Liver (tissue), 9 donors: ENCODE data around the gene ENG. TPM values are rescaled to one million over a fixed set of nuclear protein-coding genes. Genes with fewer than 3 reads are reported as not detected.

ENCODE experiments used
- DNase-seq: peaks from one replicate; pipeline ENCODE4 v3.0.0-alpha.2; 2017; ENCODE audit warnings: low spot score
- H3K27ac ChIP-seq, 2 donors: one replicate each; pipeline ENCODE4 v1.7.0; 2013; ENCODE audit warnings: inconsistent platforms in 2 of 2, low read length in 2 of 2, control low read depth in 1 of 2, low read depth in 1 of 2, mild to moderate bottlenecking in 1 of 2
- H3K27me3 ChIP-seq, 4 donors: one replicate each; pipeline versions ENCODE4 v1.6.1 to v1.7.0; 2013; ENCODE audit warnings: low read length in 3 of 4, inconsistent platforms in 1 of 4, mild to moderate bottlenecking in 1 of 4, moderate library complexity in 1 of 4; ENCODE audit not compliant: control insufficient read depth in 4 of 4, insufficient read depth in 4 of 4
- H3K36me3 ChIP-seq, 4 donors: one replicate each; pipeline versions ENCODE4 v1.6.1 to v1.7.0; 2013; ENCODE audit warnings: low read length in 3 of 4, mild to moderate bottlenecking in 3 of 4, low read depth in 1 of 4, moderate library complexity in 1 of 4; ENCODE audit not compliant: control insufficient read depth in 4 of 4, insufficient read depth in 3 of 4
- H3K4me1 ChIP-seq, 4 donors: one replicate each; pipeline versions ENCODE4 v1.6.1 to v1.7.0; 2013; ENCODE audit warnings: low read length in 3 of 4, mild to moderate bottlenecking in 3 of 4, moderate library complexity in 1 of 4; ENCODE audit not compliant: control insufficient read depth in 4 of 4, insufficient read depth in 4 of 4
- H3K4me3 ChIP-seq, 3 donors: one replicate each; pipeline versions ENCODE4 v1.6.1 to v1.7.0; 2013; ENCODE audit warnings: low read length in 3 of 3, control low read depth in 1 of 3, low read depth in 1 of 3, mild to moderate bottlenecking in 1 of 3
- H3K9ac ChIP-seq, 2 donors: one replicate each; pipeline ENCODE4 v1.7.0; 2013; ENCODE audit warnings: low read length in 2 of 2, mild to moderate bottlenecking in 2 of 2, moderate library complexity in 2 of 2, control low read depth in 1 of 2, low read depth in 1 of 2
- H3K9me3 ChIP-seq, 4 donors: one replicate each; pipeline versions ENCODE4 v1.6.1 to v1.7.0; 2013; ENCODE audit warnings: low read length in 3 of 4; ENCODE audit not compliant: control insufficient read depth in 4 of 4
- ATF3 ChIP-seq: IDR thresholded peaks from 2 replicates; pipeline ENCODE4 v1.6.1; 2016; ENCODE audit warnings: antibody characterized with exemption
- CTCF ChIP-seq: fragments of 150-350 bp; IDR thresholded peaks from 2 replicates; pipeline ENCODE4 v1.5.1; 2017; ENCODE audit warnings: improper control_type of control experiment, low read depth, low read length; ENCODE audit not compliant: missing input control
- EGR1 ChIP-seq, 2 donors: IDR thresholded peaks; 2 replicates each; pipeline ENCODE4 v1.6.1; 2016 to 2018; ENCODE audit warnings: antibody characterized with exemption in 2 of 2, low read depth in 2 of 2
- FOXA1 ChIP-seq: IDR thresholded peaks from 2 replicates; pipeline ENCODE4 v1.6.1; 2016; ENCODE audit warnings: antibody characterized with exemption
- GABPA ChIP-seq, 2 donors: IDR thresholded peaks in 1 of 2; conservative IDR thresholded peaks in 1 of 2; 2 replicates each; pipeline ENCODE4 v1.6.1; 2016; ENCODE audit warnings: antibody characterized with exemption in 2 of 2, mild to moderate bottlenecking in 1 of 2, moderate library complexity in 1 of 2
- HNF4A ChIP-seq, 2 donors: conservative IDR thresholded peaks; 2 replicates each; pipeline ENCODE4 v1.6.1; 2016; ENCODE audit warnings: antibody characterized with exemption in 2 of 2, mild to moderate bottlenecking in 2 of 2
- HNF4G ChIP-seq: IDR thresholded peaks from 2 replicates; pipeline ENCODE4 v1.6.1; 2016; ENCODE audit warnings: antibody characterized with exemption
- JUND ChIP-seq, 2 donors: IDR thresholded peaks; 2 replicates each; pipeline ENCODE4 v1.6.1; 2016; ENCODE audit warnings: antibody characterized with exemption in 2 of 2
- MAX ChIP-seq: IDR thresholded peaks from 2 replicates; pipeline ENCODE4 v1.6.1; 2016; ENCODE audit warnings: antibody characterized with exemption
- NR2F2 ChIP-seq: IDR thresholded peaks from 2 replicates; pipeline ENCODE4 v1.6.1; 2016; ENCODE audit warnings: antibody characterized with exemption
- RAD21 ChIP-seq, 2 donors: IDR thresholded peaks; 2 replicates each; pipeline ENCODE4 v1.6.1; 2016; ENCODE audit warnings: antibody characterized with exemption in 2 of 2, mild to moderate bottlenecking in 2 of 2
- REST ChIP-seq: IDR thresholded peaks from 2 replicates; pipeline ENCODE4 v1.6.1; 2016; ENCODE audit warnings: antibody characterized with exemption, mild to moderate bottlenecking
- RXRA ChIP-seq, 2 donors: IDR thresholded peaks; 2 replicates each; pipeline ENCODE4 v1.6.1; 2017 to 2018; ENCODE audit warnings: antibody characterized with exemption in 2 of 2, mild to moderate bottlenecking in 1 of 2
- SP1 ChIP-seq: IDR thresholded peaks from 2 replicates; pipeline ENCODE4 v1.6.1; 2018; ENCODE audit warnings: antibody characterized with exemption, mild to moderate bottlenecking
- TAF1 ChIP-seq: conservative IDR thresholded peaks from 2 replicates; pipeline ENCODE4 v1.6.1; 2016; ENCODE audit warnings: antibody characterized with exemption, mild to moderate bottlenecking
- YY1 ChIP-seq: IDR thresholded peaks from 2 replicates; pipeline ENCODE4 v1.6.1; 2016; ENCODE audit warnings: antibody characterized with exemption, mild to moderate bottlenecking
- ZBTB33 ChIP-seq: IDR thresholded peaks from 2 replicates; pipeline ENCODE4 v1.6.1; 2016; ENCODE audit warnings: antibody characterized with exemption
- WGBS: extraction: QIAGEN DNeasy Blood & Tissue Kit; methylation state at CpG from one replicate; pipeline ENCODE4 v1.1.7; 2013; 5-methylcytosine and 5-hydroxymethylcytosine counted together
- polyA plus RNA-seq, 2 donors: library from polyadenylated mRNA; stranded (reverse) in 1 of 2; unstranded in 1 of 2; fragments of 200-250 nt in 1 of 2; fragments of >200 nt in 1 of 2; fragmentation: Nextera tagmentation in 1 of 2; extraction: Ambion mirVana in 1 of 2; gene quantifications; one replicate each; pipeline versions ENCODE4 v1.2.1 to v1.2.3, GENCODE V29; 2013 to 2015
- total RNA-seq, 2 donors: library from RNA; depleted of rRNA; stranded (reverse); fragments of >200 nt; gene quantifications; one replicate each; pipeline ENCODE4 v1.2.3, GENCODE V29; 2014
- donor health status: healthy.
- donor health status: healthy.
- donor health status: healthy.
- donor health status: healthy.
- donor health status: healthy.

The ENG gene
- total and polyA plus RNA-seq, 4 donors = 12.8 to 91.3 (median 24.2) TPM

- Histone ChIP-seq H3K4me1 (peaks cover 8 to 21% (median 14%) of the 10 kb centered on the region in 4 donors), H3K9me3 (no peaks in the 10 kb centered on the region), H3K4me3 (no peak overlapping the region), H3K27ac (peak overlapping the region; percentile 61 to 70), H3K9ac (no peak overlapping the region), H3K27me3 (no peaks in the 10 kb centered on the region), H3K36me3 (peaks cover 0 to 4% (median 0%) of the 10 kb centered on the region in 4 donors)
- 86% methylated on average over 6 of the region's 6 CpGs for WGBS
- TF ChIP-seq ATF3 (no peak), YY1 (no peak), HNF4A (conservative IDR thresholded peaks at IDR 0.05) (no peak), RXRA (IDR thresholded peaks at IDR 0.05) (no peak), REST (no peak), RAD21 (IDR thresholded peaks at IDR 0.05) (no peak), EGR1 (IDR thresholded peaks at IDR 0.05; ENCODE audit: low read depth in 2 of 2) (no peak), CTCF (no peak), GABPA (IDR thresholded peaks at IDR 0.05 in 1 of 2, conservative IDR thresholded peaks at IDR 0.05 in 1 of 2) (no peak), MAX (no peak), FOXA1 (no peak)
- DNase-seq = no peak
Measured at GRCh38 chr9:127829205-127829906, 25.1 kb downstream of the ENG start.

- Histone ChIP-seq H3K27me3 (no peaks in the 10 kb centered on the region), H3K36me3 (peaks cover 0 to 4% (median under 1%) of the 10 kb centered on the region in 4 donors), H3K4me3 (peak overlapping the region in 1 of 3 donors; percentile 14), H3K4me1 (peaks cover 8 to 21% (median 14%) of the 10 kb centered on the region in 4 donors), H3K9me3 (no peaks in the 10 kb centered on the region), H3K27ac (peak overlapping the region; percentile 61 to 70), H3K9ac (no peak overlapping the region)
- 12% methylated on average over 34 of the region's 34 CpGs for WGBS
- TF ChIP-seq HNF4G (no peak), REST (peak; percentile 34), FOXA1 (peak; percentile 17), RAD21 (IDR thresholded peaks at IDR 0.05) (peak in 1 of 2 donors; percentile 56), HNF4A (conservative IDR thresholded peaks at IDR 0.05) (peak in 1 of 2 donors; percentile 2), NR2F2 (peak; percentile 91), ZBTB33 (no peak), EGR1 (IDR thresholded peaks at IDR 0.05; ENCODE audit: low read depth in 2 of 2) (no peak), ATF3 (no peak), SP1 (peak; percentile 48), RXRA (IDR thresholded peaks at IDR 0.05) (peak in 1 of 2 donors; percentile 18), TAF1 (no peak), JUND (IDR thresholded peaks at IDR 0.05) (no peak), GABPA (IDR thresholded peaks at IDR 0.05 in 1 of 2, conservative IDR thresholded peaks at IDR 0.05 in 1 of 2) (no peak)
- peak; percentile 80 for DNase-seq
Measured at GRCh38 chr9:127828262-127829031, 26.0 kb downstream of the ENG start.
